Subcutaneous adipose tissue (tissue), 4 donors: ENCODE results near the gene SLC4A3. TPM values are rescaled to one million over a fixed set of nuclear protein-coding genes. Genes with fewer than 3 reads are reported as not detected.

Source experiments
- total RNA-seq, 4 donors: library from RNA; depleted of rRNA; stranded (reverse); fragments of >200 nt; gene quantifications; one replicate each; pipeline ENCODE4 v1.1.0, GENCODE V29; 2016
- TF ChIP-seq, protein P1 (sequence below): fragments of 450-650 bp; IDR thresholded peaks from one replicate; pipeline ENCODE4 v1.5.1; 2016; ENCODE audit warnings: low read depth, mild to moderate bottlenecking, control low read depth, antibody characterized with exemption, moderate library complexity

The SLC4A3 gene
- total RNA-seq, 4 donors from 2014 or later = 0.65 to 5.7 (median 1.8) TPM

DNA sequence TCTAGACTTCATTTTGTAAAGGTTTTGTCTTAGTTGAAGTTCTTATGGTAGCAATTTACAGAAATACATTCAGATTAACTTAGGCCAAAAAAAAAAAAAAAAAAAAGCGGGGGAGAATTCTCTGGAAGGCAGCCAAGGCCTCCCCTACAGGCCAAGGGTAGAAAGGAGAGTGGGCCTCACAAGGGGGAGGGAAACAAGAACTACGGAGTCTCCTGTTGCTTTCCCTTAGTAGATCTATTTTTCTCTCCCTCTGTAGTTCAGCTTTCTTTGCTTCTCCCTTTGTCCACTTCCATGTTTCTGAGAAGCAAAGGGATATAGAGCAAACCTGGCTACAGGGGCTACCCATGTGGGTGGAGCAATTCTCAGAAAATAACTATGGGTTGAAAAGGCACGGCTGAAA lies 32.2 kb upstream of the SLC4A3 start:
- TF ChIP-seq, protein P1, sequence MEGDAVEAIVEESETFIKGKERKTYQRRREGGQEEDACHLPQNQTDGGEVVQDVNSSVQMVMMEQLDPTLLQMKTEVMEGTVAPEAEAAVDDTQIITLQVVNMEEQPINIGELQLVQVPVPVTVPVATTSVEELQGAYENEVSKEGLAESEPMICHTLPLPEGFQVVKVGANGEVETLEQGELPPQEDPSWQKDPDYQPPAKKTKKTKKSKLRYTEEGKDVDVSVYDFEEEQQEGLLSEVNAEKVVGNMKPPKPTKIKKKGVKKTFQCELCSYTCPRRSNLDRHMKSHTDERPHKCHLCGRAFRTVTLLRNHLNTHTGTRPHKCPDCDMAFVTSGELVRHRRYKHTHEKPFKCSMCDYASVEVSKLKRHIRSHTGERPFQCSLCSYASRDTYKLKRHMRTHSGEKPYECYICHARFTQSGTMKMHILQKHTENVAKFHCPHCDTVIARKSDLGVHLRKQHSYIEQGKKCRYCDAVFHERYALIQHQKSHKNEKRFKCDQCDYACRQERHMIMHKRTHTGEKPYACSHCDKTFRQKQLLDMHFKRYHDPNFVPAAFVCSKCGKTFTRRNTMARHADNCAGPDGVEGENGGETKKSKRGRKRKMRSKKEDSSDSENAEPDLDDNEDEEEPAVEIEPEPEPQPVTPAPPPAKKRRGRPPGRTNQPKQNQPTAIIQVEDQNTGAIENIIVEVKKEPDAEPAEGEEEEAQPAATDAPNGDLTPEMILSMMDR = no peak

DNA sequence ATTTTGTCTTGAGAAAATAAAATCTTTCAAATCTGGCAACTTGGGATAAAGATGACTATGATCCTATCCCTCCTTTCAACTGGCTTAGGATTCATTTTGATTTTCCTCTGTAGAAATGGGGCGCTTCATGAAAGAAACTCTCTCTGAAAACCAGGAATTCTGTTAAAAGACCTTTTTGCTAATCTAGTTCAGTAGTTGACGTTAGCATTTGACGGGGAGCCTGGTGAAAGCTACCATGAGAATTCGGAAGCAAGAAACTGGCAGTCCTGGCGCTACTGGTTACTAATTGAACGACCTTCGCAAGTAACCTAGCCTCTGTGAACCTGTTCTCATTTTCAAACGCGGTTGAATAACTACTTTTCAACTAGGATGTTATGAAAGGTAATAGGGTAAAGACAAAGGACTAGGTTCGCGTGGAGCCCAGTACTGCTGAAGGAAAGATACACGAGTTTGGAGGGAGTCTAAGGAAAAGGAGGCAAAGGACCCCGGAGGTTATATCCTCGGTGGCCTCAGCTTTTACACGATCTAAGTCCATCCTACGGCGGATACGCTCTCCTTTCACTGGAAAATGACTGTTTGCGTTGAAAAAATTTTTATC lies 30.4 kb upstream of the SLC4A3 start:
- TF ChIP-seq, protein P1 = no peak

DNA sequence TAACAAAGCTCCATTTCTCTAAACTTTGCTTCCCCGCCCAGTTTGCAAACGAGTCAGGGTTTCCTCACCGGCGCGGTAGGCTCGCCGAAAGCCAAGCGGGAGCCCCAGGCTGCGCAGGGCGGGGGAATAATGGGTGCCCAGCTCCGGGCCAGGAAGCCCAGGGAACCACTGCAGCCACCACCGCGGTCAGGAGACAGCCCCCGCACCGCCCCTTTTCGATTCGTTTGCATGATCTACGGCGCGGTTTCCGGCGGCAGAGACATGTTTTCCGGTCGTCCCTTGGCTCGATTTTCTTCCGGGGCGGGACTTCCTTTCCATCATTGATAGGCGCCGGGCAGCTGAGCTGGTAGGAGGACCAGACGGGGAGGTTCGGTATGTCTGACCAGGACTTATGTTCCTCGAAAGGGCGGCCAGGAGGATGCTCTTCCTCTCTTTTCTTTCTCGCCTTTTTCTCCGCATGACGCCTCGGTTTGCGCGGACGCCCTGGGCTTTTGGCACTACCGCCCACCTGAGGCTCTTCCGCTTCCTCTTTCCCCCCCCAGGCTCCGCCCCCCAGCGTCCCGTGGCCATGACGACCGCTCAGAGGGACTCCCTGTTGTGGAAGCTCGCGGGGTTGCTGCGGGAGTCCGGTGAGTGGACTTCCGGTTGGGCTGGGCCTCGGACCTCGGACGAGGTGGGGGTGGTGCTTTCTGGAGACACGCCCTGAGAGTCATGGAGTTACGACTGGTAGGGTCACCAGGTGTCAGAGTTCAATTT lies 29.7 kb upstream of the SLC4A3 start, which contains the start of gene STK11IP:
TSS of gene STK11IP (plus strand) at position 306 of the 756 bp plus-strand sequence. CDS start at position 569, 263 bp downstream.
- TF ChIP-seq, protein P1 = no peak

DNA sequence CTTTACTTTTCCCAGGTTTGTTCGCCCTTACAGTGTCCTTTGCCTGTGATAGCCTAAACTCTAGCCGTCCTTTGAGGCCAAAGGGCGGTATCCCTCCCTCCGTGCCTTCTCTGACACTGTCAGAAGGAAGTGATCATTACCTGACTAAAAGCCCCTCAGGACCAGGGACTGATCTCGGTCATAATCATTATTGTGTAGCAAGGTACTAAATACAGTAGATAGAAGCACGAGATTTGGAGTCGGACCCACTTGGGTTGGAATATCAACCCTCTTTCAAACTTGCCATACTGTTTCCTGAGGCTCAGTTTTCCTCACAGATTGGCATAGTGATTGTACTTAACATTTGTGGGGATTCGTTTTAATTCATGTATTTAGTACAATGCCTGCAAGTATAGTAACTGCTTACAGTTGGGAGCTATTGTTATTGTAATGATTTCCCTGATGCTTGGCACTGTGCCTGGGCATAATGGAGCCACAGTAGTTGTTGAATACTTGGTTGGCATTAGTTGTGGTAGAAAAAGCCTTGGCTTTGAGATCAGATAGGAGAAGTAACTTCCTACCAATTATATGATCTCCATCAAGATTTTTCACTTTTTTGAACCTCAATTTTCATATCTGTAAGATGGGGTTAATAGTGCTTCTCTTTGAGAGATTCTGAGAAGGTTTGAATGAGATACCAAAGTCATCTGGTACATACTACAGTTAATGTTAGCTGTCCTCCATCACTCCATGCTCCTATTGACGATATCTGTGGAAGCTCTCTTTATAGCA lies 28.9 kb upstream of the SLC4A3 start:
- TF ChIP-seq, protein P1 = no peak

DNA sequence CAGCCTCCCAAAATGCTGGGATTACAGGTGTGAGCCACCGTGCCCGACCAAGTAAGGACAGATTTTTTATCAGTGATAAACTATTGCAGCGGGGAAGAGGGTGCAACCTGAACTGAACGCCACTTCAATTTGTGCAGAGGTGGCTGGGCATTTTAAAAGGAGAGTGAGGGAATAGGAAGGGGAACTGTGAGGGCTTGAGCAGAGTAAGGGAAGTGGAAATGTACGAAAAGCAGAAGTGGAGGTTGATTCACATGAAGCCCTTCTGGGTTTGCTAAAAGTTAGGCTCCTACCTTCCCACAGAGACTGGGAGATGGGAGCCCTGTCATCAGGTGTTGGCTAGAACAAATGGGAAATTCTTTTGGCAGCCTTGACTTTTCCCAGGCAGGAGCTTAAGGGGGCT lies 23.7 kb upstream of the SLC4A3 start:
- TF ChIP-seq, protein P1 = no peak

DNA sequence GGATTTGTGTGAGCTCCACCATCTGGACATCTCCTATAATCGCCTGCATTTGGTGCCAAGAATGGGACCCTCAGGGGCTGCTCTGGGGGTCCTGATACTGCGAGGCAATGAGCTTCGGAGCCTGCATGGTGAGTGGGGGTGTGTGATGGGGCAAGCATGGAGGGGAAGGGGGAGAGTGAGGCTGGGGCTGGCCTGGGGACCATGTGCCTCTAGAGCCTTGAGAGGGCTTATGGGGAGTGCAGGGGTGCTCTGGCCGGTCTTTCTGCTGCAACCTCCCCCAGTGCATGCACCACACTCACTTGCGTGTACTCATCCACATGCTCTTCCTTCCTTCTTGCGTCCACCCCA lies 21.8 kb upstream of the SLC4A3 start:
- TF ChIP-seq, protein P1 = no peak

DNA sequence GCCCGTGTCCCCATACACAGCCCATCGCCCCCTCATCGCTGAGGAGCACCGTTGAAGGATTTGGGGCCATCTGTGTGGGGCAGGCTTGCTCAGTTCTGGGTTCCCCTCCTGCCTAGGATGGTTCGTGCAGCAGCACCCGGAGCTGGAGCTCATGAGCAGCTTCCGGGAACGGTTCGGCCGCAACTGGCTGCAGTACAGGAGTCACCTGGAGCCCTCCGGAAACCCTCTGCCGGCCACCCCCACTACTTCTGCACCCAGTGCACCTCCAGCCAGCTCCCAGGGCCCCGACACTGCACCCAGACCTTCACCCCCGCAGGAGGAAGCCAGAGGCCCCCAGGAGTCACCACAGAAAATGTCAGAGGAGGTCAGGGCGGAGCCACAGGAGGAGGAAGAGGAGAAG lies 19.5 kb upstream of the SLC4A3 start:
- TF ChIP-seq, protein P1 = no peak
